NCI-H2196 (cell line): ENCODE measurements around the gene ATP10A.
"Not testable (repeated sequence)": the region's sequence is repeated elsewhere in the genome, so short reads cannot be mapped to it uniquely, and the experiment has no call there.

Source experiments
- DNase-seq: peaks from one replicate; lab custom pipeline; 2025; ENCODE audit not compliant: unreplicated experiment; lab: John Stamatoyannopoulos, UW

Gene ATP10A

GRCh38 chr15:25776071-25776746 is 86.9 kb downstream of the ATP10A start:
- no peak for DNase-seq

- DNase-seq, result no peak
Measured at GRCh38 chr15:25775317-25775912, 87.7 kb downstream of the ATP10A start.

GRCh38 chr15:25774871-25775270 is 88.3 kb downstream of the ATP10A start:
- no peak for DNase-seq

- no peak for DNase-seq
Measured at GRCh38 chr15:25773248-25773647, 89.9 kb downstream of the ATP10A start.

GRCh38 chr15:25772500-25772899 is 90.6 kb downstream of the ATP10A start:
- DNase-seq, result no peak

- DNase-seq, result not testable (repeated sequence)
Measured at GRCh38 chr15:25771736-25772135, 91.4 kb downstream of the ATP10A start.

GRCh38 chr15:25771338-25771706 is 91.8 kb downstream of the ATP10A start:
- DNase-seq, result no peak

- no peak for DNase-seq
Measured at GRCh38 chr15:25770618-25771337, 92.3 kb downstream of the ATP10A start.

- DNase-seq, result no peak
Measured at GRCh38 chr15:25770031-25770430, 93.1 kb downstream of the ATP10A start.

GRCh38 chr15:25768271-25768670 is 94.9 kb downstream of the ATP10A start:
- DNase-seq, result no peak

GRCh38 chr15:25767356-25768151 is 95.6 kb downstream of the ATP10A start:
- no peak for DNase-seq

GRCh38 chr15:25766417-25766816 is 96.7 kb downstream of the ATP10A start:
- DNase-seq, result no peak

GRCh38 chr15:25764980-25765735 is 98.0 kb downstream of the ATP10A start:
- no peak for DNase-seq

- DNase-seq, result no peak
Measured at GRCh38 chr15:25763954-25764353, 99.2 kb downstream of the ATP10A start.

- no peak for DNase-seq
Measured at GRCh38 chr15:25763331-25763751, 99.8 kb downstream of the ATP10A start.

GRCh38 chr15:25761971-25762662 is 101.0 kb downstream of the ATP10A start:
- DNase-seq, result no peak

- DNase-seq, result no peak
Measured at GRCh38 chr15:25759421-25759820, 103.7 kb downstream of the ATP10A start.

- not testable (repeated sequence) for DNase-seq
Measured at GRCh38 chr15:25758612-25759011, 104.5 kb downstream of the ATP10A start.

GRCh38 chr15:25743548-25744275 is 119.4 kb downstream of the ATP10A start:
- DNase-seq, result no peak
